ENCODE results near the gene NKD2.

DNA sequence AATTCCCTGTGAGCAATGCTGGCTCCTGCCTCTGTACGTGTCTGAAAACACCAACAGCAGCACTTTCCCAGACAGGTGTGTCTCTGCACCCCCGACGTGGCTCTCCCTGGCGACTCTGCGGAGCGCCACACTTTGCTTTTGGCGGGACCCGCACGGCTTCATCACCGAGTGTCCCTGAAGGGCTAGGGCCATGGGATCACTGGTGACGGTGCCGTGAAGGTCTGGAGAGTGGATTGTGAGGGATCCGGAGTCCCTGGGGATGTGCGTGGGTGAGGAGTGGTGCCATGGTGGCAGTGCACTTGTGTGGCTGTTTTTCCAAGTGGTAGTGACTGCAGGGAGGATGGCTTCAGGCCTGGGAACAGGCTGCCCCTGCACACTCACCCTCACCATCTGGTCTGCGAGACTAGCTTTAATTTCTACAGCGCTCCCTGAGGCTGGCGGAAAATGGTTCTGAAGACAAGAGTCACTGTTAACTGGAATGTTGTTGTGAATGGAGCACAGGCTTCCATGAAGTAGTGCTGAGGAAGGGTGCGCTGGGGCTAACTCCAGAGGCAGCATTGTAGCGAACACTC is 3.2 kb downstream of the NKD2 start:
- TF ChIP-seq, protein P1, sequence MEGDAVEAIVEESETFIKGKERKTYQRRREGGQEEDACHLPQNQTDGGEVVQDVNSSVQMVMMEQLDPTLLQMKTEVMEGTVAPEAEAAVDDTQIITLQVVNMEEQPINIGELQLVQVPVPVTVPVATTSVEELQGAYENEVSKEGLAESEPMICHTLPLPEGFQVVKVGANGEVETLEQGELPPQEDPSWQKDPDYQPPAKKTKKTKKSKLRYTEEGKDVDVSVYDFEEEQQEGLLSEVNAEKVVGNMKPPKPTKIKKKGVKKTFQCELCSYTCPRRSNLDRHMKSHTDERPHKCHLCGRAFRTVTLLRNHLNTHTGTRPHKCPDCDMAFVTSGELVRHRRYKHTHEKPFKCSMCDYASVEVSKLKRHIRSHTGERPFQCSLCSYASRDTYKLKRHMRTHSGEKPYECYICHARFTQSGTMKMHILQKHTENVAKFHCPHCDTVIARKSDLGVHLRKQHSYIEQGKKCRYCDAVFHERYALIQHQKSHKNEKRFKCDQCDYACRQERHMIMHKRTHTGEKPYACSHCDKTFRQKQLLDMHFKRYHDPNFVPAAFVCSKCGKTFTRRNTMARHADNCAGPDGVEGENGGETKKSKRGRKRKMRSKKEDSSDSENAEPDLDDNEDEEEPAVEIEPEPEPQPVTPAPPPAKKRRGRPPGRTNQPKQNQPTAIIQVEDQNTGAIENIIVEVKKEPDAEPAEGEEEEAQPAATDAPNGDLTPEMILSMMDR (conservative IDR thresholded peaks at IDR 0.05) = no peak
- TF ChIP-seq EZH2 (IDR thresholded peaks at IDR 0.05; ENCODE audit: low read depth) = no peak
